Measurements from ENCODE around the gene TEDC2.

Gene TEDC2

DNA sequence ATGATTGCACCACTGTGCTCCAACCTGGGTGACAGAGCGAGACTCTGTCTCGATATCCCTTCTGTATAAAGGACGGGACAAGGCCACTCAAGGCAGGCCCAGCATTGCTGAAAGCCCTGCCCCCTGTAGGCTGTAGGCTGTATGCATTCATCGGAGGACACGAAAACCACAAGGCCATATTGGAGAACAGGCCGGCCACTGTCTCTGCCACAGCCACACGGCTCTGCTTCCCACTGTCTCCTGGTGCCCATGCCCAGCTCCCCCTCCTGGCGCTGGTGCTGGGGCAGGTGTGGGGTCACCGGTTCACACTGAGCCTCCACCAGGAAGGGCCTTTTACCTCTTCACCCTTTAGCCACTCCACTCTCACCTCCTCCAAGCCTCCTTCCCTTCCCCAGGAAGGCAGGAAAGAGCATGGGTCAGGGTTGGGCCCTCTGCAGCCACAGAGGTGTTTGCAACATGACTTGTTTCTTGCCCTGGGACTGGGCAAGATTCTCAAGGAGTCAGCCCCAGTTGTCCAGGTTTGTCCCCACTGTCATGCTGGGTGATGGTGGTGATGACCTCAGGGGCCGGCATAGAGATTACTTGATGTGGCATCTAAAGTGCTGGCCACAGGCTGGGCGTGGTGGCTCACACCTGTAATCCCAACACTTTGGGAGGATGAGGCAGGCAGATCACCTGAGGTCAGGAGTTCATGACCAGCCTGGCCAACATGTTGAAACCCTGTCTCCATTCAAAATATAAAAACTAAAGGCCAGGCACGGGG, 5.9 kb downstream of the TEDC2 start:
- DNase-seq (ENCODE audit: low read depth in 2 of 2), result no peak

DNA sequence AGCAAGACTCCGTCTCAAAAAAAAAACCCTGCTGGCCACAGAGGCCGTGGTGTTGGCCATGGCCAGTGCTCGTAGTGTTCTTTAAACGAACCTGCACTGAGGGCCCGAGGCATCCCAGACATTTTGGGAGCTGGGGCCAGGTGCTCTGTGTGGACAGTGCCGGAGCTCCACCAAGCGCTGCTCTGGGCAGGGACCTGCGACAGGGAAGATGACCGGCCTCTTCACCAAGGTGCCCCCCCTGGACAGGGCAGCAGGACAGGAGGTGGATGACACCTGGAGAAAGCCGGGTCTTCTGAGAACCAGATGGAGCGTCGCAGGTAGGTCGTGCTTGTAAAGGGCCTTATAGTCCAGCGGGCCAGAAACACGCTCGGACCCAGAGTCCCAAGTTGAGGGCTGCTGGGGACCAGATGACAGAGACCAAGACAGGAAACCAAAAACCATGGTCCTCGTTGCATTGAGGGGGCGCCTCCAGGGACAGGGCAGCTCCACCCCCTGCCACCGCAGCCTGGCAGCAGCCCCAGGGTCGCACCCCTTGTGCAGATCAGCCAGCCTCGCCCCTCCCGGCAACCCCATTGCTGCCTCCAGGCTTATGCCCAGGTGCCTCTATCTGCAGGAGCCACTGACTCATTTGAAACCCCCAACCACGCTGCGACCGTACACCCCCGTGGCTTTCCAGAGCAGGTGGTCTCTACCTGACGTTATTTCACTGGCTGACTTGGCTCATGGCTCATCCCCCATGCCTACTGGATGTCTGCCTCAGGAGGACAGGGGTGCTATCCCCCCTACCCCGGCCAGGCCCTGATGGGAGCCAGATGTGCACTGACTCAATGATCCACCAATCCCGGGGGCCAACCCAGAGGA, 7.0 kb downstream of the TEDC2 start:
- DNase-seq (ENCODE audit: low read depth in 2 of 2), result no peak

DNA sequence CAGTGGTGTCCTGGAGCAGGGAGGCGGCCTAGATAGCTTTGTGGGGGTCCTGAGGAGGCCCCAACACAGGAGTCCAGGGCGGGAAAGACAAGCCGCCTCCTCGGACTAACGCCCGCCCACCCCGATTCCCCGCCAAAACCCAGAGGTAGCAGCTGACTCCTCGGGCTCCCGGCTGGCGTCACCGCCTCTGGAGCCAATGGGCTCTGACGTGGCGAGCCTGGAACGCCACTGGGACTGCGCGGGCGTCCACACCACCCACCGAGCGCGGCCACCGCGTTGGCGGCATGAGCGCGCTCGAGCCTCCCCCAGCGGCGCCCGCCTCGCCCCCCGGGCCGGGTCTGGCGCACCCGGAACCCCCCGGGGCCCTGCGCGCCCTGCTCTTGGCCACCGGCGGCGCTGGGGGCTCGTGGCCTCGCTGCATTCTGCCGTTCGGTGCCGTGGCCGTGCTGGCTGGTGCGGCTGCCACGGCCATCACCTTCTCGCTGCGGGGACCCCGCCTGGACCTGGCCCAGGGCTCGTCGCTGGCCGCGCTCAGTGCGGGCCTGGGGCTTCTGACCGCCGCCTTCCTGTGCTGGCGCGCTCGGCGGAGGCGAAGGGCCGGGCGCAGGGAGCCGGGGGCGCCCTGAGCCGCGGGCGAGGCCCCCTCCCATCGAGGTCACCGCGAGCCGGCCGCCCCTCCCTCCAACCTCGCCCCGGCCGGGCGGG, 7.8 kb downstream of the TEDC2 start:
- DNase-seq (ENCODE audit: low read depth in 2 of 2), result no peak

DNA sequence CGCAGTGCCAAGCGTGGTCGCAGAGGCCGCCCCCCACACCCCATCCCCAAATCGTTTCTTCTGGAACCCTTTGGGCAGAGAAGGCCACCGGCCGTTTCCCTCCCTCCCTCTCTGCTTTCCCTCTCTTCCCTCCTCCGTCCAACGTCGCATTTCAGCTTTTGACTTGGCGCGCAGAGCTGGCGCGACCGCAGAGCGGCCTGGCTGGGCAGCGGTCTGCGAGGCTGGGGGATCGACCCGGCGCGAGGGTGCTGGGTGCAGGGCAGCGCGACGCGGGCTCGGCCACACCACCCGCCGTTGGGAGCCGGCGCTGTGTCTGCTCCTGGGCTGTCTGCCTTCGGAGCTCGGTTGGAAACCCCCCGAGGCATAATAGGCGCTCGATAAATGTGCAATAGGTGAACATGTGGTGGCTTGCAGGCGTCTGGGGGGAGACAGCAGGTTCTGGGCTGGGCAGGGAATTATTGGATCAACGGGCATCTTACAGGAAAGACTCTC, 8.4 kb downstream of the TEDC2 start:
- DNase-seq (ENCODE audit: low read depth in 2 of 2), result no peak

DNA sequence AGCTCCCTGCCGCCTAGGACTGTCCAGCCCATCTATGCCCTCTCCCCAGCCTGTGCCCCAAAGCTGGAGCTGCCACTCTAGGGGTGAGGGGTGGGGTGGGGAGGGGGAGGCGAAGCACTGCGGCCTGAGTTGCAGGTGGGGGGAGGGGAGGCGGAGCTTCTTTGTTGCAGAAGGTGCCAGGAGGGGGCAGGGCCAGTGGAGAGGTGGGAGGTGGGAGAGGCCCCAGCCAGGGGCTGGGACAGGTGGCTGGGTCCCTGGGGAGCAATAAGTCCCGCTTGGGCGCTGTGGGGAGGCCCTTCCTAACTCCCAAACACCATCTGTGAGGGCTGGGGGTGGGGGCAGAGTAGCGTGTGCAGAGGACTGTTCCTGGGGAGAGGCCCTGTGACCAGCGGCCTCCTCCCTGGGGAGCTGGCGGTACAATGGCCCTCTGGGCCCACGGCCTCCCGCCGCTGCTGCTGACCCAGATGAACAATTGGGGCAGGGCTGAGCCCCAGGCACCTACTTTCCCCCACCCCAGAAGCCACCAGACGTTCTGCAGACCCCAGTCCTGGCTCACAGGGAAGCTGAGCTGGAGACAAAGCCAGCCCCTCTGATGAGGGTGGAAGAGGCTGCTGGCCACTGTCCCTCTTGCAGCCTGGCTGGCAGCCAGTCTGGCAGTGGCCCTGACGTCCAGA, 9.0 kb downstream of the TEDC2 start:
- no peak for DNase-seq (ENCODE audit: low read depth in 2 of 2)

DNA sequence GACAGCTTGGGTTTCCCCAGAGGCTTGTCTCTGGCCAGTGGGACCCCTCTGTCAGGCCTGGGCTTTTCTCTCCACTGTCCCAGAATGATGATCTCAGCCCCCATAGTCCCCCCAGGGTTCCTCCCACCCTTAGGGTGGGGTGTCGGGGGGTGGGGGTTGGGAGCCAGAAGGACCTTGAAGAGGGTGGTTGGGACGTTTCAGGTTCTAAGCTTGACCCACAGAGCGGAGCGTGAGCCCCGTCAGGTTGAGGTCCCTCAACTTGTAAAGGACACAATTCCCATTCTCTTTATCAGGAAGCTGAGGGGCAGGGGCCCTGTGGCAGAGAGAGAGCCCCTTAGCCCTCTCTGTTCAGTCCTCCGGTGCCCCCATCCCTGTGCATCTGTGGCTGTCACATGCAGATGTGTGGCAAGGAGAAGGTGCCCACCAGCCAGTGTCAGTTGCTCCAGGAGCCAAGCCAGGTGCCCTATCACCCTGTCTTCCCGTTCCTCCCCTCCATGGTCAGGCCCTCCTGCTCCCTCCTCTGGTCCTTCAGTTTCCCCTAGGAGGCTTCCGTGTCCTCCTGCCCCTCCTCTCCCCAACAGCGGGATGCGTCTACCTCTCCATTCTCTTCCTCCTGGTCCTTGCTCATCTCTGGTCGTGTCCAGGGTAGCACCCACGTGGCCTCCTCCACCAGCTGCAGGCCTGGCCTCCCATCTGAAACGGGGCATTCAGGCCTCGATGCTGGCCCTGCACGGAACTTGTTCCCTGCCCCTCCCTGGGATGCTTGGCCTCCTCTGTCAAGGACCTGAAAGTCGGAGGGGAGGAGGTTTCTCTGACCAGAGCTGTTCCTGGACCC, 9.7 kb downstream of the TEDC2 start:
- no peak for DNase-seq (ENCODE audit: low read depth in 2 of 2)

DNA sequence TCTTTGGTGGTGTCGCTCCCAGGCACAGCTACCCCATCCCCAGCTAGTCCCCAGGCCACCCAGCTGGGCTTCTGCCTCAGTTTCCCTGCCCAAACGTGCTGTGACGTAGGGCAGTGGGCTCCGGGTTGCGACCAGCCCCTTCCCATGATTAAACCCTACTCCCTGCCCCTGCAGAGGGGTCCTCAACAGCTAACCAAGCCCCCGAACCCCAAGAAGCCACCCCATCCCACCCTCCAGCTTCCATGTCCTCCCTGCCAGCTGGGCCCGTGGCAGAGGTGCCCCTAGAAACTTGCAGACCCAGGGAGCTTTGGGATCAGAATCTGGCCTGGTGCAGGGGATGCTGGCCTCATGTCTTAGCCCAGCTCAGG, 10.3 kb downstream of the TEDC2 start:
- no peak for DNase-seq (ENCODE audit: low read depth in 2 of 2)

DNA sequence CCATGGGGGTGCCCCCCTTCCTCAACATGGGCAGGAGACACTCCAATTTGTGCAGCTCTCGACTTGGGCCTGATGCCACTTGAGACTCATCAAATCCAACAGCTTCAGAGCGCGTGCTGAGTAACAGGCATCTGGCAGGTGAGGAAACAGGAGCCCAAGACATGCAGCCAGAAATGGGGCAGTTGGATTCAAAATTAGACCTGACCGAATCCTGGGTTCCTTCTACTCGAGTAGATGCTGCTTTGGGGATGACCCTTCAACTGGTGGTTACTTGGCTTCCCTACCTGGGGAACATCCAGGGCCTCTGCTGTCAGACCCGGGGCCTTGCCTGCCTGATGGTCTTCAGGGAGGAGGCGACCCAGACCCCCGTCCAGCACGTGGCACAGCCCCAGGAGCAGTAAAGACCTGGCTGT, 10.7 kb downstream of the TEDC2 start:
- DNase-seq (ENCODE audit: low read depth in 2 of 2), result no peak

DNA sequence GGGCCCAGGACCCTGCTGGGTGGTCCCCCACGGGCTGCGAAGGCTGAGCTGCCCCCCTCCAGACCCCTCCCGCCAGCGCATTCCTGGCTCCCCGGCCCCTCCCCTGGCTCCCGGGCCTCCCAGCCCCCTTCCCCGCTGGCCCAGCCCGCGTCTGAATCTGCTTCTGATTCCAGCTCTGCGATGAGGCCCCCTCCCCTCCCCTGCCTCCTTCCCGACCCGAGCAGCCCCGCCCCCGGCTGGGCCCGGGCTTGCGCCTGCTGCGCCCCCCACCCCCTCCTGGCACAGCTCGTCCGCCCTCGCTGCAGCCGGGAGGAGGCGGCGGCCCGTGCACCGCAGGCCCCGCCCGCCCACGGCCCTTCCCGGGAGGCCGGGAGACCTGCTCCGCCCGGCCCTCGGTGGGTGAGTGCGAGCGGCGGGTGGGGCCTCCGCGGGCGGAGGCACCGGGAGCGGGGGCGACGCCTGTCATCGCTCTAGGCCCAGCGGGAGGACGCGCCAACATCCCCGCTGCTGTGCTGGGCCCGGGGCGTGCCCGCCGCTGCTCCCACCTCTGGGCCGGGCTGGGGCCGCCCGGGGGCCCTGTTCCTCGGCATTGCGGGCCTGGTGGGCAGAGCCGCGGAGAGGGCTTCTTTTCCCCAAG, 11.2 kb downstream of the TEDC2 start, which contains the start of gene NTN3:
Gene NTN3, plus strand, starts transcription at position 282 of the 637 bp plus-strand sequence. CDS start 405 bp downstream, outside the sequence.
- no peak for DNase-seq (ENCODE audit: low read depth in 2 of 2)

DNA sequence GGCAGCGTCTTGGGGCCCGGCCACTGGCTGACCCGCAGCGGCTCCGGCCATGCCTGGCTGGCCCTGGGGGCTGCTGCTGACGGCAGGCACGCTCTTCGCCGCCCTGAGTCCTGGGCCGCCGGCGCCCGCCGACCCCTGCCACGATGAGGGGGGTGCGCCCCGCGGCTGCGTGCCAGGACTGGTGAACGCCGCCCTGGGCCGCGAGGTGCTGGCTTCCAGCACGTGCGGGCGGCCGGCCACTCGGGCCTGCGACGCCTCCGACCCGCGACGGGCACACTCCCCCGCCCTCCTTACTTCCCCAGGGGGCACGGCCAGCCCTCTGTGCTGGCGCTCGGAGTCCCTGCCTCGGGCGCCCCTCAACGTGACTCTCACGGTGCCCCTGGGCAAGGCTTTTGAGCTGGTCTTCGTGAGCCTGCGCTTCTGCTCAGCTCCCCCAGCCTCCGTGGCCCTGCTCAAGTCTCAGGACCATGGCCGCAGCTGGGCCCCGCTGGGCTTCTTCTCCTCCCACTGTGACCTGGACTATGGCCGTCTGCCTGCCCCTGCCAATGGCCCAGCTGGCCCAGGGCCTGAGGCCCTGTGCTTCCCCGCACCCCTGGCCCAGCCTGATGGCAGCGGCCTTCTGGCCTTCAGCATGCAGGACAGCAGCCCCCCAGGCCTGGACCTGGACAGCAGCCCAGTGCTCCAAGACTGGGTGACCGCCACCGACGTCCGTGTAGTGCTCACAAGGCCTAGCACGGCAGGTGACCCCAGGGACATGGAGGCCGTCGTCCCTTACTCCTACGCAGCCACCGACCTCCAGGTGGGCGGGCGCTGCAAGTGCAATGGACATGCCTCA, 12.0 kb downstream of the TEDC2 start:
- no peak for DNase-seq (ENCODE audit: low read depth in 2 of 2)

DNA sequence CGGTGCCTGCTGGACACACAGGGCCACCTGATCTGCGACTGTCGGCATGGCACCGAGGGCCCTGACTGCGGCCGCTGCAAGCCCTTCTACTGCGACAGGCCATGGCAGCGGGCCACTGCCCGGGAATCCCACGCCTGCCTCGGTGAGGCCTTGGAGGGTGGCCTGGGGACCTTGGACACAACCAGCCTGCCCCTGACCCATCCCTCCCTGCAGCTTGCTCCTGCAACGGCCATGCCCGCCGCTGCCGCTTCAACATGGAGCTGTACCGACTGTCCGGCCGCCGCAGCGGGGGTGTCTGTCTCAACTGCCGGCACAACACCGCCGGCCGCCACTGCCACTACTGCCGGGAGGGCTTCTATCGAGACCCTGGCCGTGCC, 12.6 kb downstream of the TEDC2 start:
- DNase-seq (ENCODE audit: low read depth in 2 of 2), result no peak

DNA sequence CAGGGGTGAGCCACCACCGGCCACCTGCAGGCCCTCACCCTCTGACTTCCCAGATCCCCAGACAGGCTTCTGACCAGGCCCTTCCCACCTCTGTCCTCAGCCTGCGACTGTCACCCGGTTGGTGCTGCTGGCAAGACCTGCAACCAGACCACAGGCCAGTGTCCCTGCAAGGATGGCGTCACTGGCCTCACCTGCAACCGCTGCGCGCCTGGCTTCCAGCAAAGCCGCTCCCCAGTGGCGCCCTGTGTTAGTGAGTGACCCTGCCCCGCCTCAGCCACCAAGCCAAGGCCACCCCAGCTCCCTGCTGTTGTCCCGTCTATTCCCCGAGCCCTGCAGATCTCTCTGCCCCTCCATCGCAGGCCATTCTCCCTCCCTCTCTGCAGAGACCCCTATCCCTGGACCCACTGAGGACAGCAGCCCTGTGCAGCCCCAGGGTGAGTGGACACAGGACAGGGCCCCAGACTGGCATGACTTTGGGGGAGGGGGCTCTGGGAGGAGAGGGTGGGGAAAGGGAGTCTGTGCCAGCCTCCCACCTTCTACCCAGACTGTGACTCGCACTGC, 13.1 kb downstream of the TEDC2 start:
- no peak for DNase-seq (ENCODE audit: low read depth in 2 of 2)

DNA sequence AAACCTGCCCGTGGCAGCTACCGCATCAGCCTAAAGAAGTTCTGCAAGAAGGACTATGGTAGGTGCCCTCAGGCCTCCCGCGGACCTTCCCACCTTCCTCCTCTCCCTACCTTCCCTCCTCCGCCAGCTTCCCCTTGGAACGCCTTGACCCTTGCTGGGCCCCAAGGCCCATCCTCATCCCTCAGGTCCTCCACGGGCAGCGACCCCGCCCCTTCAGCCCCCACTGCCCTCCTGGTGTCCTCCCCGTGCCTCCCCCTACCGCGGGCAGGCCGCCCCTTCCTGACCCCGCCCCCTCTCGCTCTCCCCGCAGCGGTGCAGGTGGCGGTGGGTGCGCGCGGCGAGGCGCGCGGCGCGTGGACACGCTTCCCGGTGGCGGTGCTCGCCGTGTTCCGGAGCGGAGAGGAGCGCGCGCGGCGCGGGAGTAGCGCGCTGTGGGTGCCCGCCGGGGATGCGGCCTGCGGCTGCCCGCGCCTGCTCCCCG, 13.6 kb downstream of the TEDC2 start:
- DNase-seq (ENCODE audit: low read depth in 2 of 2), result no peak

DNA sequence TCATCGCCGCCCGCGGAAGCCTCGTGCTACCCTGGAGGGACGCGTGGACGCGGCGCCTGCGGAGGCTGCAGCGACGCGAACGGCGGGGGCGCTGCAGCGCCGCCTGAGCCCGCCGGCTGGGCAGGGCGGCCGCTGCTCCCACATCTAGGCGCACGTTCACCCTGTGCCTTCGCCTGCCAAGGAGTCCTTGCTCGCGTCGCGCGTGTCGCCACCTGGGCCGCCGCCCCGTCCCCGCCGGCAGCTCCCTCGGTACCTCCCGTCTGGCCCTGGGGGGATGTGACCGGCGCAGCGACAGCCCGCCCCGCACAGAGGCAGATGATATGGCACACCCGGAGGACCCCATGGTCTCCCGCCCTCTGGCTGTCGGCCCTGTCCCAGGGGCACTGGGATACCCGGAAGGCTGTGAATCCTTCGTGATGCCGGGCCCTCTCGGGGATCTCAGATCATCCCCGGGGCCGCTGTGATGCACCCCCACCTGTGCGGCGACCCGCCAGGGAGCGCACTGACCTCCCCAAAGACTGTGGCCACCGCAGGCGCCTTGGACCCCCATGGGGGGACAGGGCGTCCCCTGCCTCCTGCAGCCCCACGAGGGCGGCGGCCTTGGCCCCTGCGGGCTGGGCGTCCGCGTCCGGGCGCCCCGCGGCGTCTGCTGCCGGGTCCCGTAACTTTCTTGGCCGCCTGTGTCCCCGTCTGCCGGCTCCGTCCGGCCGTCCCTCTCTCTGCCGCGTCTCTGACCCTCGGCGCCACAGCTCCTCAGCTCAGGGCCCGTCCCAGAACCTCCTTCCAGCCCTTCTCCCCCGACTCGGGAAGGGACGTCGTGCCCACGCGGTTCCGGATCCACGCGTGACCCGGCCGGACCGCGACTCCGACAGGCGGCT, 14.3 kb downstream of the TEDC2 start:
- no peak for DNase-seq (ENCODE audit: low read depth in 2 of 2)

DNA sequence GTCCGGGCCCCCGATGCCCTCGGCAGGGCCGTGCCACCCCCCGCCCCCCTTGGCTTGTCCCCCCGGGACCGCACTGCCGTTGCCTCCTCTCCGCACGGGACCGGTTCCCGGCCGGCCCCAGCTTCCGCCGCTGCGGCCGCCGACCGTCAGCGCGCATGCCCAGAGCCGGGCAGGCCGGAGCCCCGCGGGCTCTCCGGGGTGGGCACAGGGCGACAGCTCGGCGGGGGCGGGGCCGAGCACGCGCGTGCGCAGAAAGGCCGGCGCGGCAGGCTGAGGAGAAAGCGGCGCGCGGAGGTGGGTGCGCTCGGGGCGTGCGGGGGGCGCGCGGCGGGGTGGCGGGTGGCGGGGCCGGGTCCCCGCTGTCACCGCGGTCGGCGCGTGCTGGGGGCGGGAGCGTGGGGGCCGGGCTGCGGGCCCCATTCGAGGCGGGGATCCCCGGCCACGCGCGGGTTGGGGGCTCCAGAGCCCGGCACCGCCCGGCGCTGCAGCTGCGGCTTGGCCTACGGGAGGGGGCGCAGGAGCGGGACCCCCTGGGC, 15.0 kb downstream of the TEDC2 start, which contains the start of gene TBC1D24:
Gene TBC1D24, plus strand, starts transcription at position 251 of the 536 bp plus-strand sequence. CDS start 21,022 bp downstream, outside the sequence.
- DNase-seq (ENCODE audit: low read depth in 2 of 2), result peak; percentile 68 to 78

DNA sequence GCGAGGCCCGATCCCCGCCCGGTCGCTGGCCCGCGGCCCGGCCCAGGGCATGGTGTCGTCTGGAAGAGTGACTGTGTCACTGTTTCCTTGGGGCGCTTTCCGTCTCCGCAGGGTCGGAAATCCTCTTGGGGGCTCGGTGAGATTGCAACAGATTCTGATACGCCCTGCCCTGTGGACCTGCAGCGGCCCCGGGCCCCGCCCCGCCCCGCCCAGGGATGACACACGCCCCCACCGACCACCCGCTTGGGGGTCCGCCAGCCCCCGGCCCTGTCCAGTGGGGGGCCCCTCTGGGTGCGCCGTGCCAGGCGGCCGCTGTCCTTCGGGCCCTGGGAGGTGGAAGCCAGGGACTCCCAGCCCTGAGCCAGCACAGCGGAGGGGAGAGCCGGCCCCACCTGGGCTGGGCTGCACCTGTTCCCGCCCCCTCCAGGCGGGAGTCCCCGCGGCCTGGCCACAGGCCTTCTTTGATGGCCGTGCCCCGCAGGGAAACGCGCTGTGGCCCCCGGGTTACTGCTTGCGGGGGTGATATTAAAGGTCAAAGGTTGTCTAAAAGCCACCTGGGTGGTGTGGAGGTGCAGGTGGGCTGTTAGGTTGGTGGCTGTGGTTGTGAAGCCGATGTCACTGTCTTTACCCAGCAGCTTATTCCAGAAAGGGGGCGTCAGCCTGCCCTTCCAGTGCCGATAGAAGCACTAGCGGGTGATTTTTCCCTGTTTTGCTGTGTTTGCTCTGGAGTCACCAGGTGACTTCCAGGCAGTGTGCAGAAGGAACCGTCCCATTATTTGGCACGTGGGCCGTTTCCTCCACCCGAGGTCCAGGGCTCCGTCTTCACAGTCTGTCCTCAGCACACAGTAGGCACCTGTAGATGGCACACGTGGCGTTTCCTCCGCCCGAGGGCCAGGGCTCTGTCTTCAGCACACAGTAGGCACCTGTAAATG, 15.8 kb downstream of the TEDC2 start:
- DNase-seq (ENCODE audit: low read depth in 2 of 2), result no peak

Measured in stimulated activated CD4-positive, alpha-beta T cell treated with anti-CD3 and anti-CD28 coated beads, Interleukin-4, amount 100 ng/mL, for 48 hours (primary cell).